GM10248 (cell line): ENCODE results near the gene PWWP2B.

Experiments
- CTCF ChIA-PET: fragments of 300-600 bp; sonication (Branson Sonifier 250); formaldehyde crosslinking; extraction: SDS; loops from one replicate; lab custom pipeline; 2021; ENCODE audit warnings: antibody characterized with exemption; lab: Yijun Ruan, JAX
- POLR2A ChIA-PET: fragments of 350-650 bp; sonication (Branson Sonifier 250); formaldehyde crosslinking; extraction: SDS; loops from one replicate; lab custom pipeline; 2020; ENCODE audit warnings: antibody characterized with exemption; lab: Yijun Ruan, JAX
- DNase-seq: peaks from one replicate; pipeline ENCODE4 v3.0.0; 2012; ENCODE audit errors: extremely low spot score
- TF ChIP-seq, protein P1 (sequence below): IDR thresholded peaks from 2 replicates; pipeline ENCODE4 v1.5.1; 2012; ENCODE audit warnings: mild to moderate bottlenecking, low read depth; ENCODE audit errors: extremely low read depth, missing control alignments, control extremely low read depth

The PWWP2B gene

DNA sequence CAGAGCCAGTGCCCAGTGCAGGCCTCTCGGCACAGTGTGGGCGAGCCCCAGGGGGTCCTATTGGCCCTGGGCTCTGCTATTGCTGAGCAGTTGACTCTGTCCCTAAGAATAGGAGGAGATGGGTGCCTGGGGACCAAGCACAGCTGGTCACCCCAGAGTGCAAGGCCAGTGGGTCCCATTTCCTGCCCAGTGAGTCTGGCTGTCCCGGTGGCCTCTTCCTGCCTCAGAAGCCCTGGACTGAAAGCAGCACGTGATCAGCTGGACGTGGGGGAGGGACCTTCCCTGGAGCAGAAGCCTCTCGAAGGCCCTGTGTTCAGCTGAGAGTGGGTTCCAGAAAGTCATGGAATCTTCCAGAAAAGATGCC lies 42.0 kb downstream of the PWWP2B start:
- TF ChIP-seq, protein P1, sequence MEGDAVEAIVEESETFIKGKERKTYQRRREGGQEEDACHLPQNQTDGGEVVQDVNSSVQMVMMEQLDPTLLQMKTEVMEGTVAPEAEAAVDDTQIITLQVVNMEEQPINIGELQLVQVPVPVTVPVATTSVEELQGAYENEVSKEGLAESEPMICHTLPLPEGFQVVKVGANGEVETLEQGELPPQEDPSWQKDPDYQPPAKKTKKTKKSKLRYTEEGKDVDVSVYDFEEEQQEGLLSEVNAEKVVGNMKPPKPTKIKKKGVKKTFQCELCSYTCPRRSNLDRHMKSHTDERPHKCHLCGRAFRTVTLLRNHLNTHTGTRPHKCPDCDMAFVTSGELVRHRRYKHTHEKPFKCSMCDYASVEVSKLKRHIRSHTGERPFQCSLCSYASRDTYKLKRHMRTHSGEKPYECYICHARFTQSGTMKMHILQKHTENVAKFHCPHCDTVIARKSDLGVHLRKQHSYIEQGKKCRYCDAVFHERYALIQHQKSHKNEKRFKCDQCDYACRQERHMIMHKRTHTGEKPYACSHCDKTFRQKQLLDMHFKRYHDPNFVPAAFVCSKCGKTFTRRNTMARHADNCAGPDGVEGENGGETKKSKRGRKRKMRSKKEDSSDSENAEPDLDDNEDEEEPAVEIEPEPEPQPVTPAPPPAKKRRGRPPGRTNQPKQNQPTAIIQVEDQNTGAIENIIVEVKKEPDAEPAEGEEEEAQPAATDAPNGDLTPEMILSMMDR, result no peak
- DNase-seq, result no peak
- POLR2A ChIA-PET, result no interaction called here
- CTCF ChIA-PET, result interaction anchor here (0.7 kb wide), 1 partner anchor 8 kb away, joined by 3 read pairs; no protein-coding TSS in a partner anchor

DNA sequence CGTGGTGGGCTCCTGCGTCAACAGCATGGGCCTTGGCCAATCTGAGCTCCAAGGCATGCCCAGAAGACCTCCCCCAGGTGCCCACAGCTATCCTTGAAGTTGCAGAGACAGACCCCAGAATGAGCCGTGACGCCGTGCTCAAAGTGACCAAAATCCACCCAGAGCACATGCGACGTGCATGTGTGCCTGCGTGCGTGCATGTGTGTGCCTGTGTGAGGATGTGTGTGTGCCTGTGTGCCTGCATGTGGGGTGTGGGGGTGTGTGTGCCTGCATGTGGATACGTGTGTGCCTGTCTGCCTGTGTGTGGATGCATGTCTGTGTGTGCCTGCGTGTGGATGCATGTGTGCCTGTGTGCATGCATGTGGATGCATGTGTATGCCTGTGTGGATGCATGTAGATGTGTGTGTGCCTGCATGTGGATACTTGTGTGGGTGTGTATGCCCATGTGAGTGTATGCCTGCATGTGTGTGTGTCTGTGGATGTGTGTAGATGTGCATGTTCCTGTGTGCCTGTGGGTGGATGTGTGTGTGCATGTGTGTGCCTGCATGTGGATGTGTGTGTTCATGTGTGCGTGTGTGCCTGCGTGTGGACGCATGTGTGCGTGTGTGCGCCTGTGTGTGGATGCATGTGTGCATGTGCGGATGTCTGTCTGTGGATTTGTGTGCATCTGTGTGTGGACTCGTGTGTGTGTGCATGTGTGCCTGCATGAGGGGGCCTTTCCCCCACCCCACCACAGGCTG lies 42.6 kb downstream of the PWWP2B start:
- DNase-seq, result no peak
- TF ChIP-seq, protein P1, result no peak
- ChIA-PET POLR2A (no interaction called here), CTCF (no interaction called here)

DNA sequence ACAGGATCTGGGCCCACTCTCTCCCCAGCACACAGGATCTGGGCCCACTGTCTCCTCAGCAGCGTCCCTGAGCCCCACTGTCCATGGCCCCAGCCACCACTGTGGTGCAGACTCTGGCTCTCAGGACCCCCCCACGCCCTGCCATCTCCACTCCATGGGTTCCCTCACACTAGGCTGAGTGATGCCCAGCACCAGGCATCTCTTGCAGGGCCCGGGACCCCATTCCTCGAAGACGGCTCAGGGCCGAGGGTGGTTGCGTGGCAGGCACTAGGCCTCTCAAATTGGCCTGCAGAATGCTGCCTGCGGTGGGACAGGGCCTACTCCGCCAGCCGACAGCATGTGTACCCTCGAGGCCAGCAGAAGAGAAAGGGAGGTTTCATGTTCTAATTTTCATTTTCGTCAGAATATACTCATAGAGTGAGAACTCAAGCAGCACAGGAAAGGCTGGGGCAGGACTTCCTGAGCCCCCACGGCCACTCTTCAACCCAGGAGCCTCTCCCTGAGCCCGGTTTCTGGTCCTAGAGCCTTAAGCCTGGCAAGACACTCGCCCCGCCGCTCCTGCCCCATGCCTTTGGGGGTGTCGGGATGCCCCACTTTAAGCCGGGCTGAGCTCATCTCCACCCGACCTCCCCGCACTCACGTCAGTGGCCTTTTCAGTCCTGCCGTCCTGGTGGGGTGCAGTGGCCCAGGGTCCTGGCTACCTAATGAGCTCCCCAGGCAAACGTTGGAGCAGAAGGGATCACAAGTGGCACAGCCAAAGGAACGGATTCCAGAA lies 44.0 kb downstream of the PWWP2B start:
- TF ChIP-seq, protein P1, result no peak
- ChIA-PET POLR2A (no interaction called here), CTCF (interaction anchor here (0.7 kb wide), 1 partner anchor 12 kb away, joined by 3 read pairs; no protein-coding TSS in a partner anchor)
- DNase-seq, result no peak

DNA sequence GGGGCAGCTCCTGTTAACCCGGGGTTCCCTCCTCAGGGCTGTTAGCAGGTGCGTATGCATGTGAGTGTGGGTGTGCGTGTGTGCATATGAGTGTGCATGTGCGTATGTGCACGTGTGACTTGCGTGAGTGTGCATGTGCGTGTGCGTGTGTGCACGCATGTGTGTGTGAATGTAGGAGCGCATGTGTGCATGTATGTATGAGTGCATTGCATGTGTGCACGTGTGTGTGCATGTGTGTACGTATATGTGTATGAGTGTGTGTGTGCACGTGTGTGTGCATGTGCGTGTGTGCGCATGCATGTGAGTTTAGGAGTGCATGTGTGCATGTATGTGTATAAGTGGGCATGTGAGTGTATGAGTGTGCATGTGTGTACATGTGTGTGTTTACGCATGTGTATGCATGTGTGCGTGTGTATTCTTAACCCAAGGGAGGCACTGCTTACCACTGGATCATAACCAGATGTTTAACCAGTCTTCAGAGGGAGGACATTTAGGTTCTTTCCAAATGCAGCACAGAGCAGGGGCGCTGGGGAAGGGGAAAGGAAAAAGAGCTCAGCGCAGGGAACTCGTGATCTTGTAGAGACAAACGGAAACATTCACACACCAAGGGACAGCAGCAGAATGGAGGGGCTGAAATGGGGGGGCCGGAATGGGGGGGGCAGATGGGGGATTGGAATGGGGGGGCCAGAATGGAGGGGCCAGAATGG lies 45.0 kb downstream of the PWWP2B start:
- ChIA-PET POLR2A (no interaction called here), CTCF (interaction anchor here (0.7 kb wide), 1 partner anchor 11 kb away, joined by 3 read pairs; no protein-coding TSS in a partner anchor)
- no peak for DNase-seq
- TF ChIP-seq, protein P1, result no peak

DNA sequence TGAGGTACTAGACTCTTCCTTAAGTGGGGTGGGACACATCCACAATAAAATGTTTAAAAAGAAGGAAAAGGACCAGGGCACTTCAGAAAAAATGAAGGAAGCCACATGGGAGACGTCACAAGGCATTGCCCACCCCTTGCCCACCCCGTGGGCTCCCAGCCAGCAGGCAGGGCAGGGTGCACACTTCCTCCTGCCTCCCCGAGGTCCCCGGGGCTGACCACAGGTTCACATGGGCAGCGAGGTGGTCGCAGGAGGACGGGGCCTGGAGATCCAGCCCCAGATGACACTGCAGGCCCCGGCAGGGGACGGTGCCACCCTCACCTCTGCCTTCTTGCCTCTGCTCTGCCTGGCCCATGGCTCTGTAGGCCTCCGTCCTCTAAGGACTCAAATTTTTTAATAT lies 45.6 kb downstream of the PWWP2B start:
- no peak for DNase-seq
- ChIA-PET POLR2A (no interaction called here), CTCF (no interaction called here)
- TF ChIP-seq, protein P1, result no peak

DNA sequence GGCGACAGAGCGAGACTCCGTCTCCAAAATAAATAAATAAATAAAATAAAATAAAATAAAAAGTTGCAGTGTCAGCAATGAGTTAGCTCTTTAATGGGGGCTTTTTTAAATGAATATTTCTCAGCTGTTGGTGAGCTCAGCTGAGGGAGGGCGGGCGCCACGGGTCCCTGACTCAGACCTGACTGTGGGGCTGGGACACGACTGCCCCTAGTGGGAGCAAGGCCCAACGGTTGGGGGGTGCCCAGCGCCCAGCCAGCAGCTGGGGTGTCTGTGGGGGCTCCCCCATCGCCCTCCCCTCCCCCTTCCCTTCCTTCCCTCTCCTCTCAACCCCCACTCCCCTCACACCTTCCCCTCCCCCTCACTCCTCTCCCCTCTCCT lies 46.6 kb downstream of the PWWP2B start:
- POLR2A ChIA-PET, result no interaction called here
- DNase-seq, result peak; percentile 67
- TF ChIP-seq, protein P1, result peak; percentile 41
- CTCF ChIA-PET, result interaction anchor here (0.8 kb wide), 1 partner anchor 11 kb away, joined by 3 read pairs; no protein-coding TSS in a partner anchor
